SK-N-DZ (cell line): ENCODE data around the gene PROSER2.
"Not testable (repeated sequence)": the region's sequence is repeated elsewhere in the genome, so short reads cannot be mapped to it uniquely, and the experiment has no call there.

ENCODE experiments used
- DNase-seq: peaks from one replicate; pipeline ENCODE4 v3.0.0-alpha.2; 2015; ENCODE audit warnings: low spot score

The PROSER2 gene

GRCh38 chr10:11884706-11885423, 61.7 kb downstream of the PROSER2 start:
- DNase-seq, result no peak

GRCh38 chr10:11885437-11886137, 62.4 kb downstream of the PROSER2 start:
- no peak for DNase-seq

- no peak for DNase-seq
These were observed 63.0 kb downstream of the PROSER2 start for GRCh38 chr10:11886138-11886474.

DNA sequence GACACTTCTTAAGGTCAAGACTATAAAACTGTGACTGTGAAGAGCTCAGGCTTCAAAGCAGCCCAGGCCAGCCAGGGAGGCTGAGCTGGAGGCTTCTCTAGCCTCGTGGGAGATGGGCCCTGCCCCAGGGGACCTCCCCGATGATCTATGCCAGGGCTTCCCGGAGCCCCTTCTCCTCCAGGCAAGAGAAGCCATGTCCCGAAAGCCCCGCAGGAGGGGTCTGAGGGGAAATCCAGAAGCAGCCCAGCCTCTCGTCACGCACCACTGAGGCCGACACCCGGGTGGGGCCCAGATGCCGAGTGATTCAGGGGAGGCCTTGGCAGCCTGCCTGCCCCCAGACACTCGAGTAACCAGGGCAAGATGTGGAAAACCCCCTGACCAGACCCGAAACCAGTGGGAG, 63.7 kb downstream of the PROSER2 start:
- no peak for DNase-seq

GRCh38 chr10:11887381-11888227, 64.4 kb downstream of the PROSER2 start:
- DNase-seq, result no peak

GRCh38 chr10:11889263-11889662, 66.1 kb downstream of the PROSER2 start:
- DNase-seq, result not testable (repeated sequence)

- DNase-seq, result no peak
These were observed 68.8 kb downstream of the PROSER2 start for GRCh38 chr10:11891776-11892486.

GRCh38 chr10:11893749-11894278, 70.7 kb downstream of the PROSER2 start:
- DNase-seq, result no peak

DNA sequence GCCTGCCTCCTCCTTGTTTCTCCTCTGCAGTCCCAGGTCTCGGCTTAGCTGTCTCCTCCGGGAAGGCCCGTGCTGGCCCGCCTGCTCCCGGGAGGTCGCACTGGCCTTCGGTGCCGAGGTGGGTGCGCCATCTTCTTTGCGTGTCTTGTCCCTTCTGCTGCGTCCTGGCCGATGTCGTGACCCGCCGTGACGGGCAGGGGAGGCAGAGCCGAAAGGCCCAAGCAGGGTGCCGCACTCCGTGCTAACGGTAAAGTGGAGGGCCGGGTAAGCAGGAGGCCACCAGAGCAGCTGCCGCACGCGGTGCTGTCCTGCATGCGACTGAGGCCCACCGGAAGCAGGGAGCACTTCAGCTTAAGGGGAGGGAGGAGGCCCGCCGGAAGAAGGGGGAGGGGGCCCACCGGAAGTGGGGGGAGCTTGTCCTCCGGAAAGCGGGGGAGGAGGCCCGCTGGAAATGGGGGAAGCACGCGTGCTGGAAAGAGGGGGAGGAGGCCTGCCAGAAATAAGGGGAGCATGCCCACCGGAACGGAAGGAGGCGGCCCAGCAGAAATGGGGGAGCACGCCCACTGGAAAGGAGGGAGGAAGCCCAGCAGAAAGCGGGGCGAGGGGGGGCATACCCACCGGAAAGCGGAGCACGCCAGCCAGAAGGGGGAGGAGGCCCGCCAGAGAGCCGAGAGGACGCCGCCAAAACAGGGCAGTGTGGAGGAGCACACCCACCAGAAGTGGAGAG, 71.4 kb downstream of the PROSER2 start:
- no peak for DNase-seq

DNA sequence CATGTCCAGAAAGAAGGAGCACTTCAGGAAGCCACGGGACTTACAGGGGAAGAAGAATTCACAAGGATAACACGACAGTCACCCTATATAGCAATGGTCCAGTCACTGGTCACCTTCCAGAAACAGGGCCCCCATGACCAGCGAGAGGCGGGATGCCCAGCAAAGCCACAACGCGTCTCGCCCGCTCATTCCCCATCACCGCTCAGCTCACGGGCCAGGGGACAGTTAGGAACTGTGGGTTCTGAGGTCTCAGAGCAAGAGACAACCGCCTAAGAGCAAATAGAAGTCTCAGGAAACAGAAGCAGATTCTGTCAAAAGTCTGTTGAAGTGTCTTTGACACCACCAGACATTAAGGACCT, 71.9 kb downstream of the PROSER2 start:
- no peak for DNase-seq

- no peak for DNase-seq
These were observed 72.4 kb downstream of the PROSER2 start for GRCh38 chr10:11895598-11895997.

- no peak for DNase-seq
These were observed 73.5 kb downstream of the PROSER2 start for GRCh38 chr10:11896549-11897200.

- DNase-seq, result no peak
These were observed 74.8 kb downstream of the PROSER2 start for GRCh38 chr10:11898033-11898371.

DNA sequence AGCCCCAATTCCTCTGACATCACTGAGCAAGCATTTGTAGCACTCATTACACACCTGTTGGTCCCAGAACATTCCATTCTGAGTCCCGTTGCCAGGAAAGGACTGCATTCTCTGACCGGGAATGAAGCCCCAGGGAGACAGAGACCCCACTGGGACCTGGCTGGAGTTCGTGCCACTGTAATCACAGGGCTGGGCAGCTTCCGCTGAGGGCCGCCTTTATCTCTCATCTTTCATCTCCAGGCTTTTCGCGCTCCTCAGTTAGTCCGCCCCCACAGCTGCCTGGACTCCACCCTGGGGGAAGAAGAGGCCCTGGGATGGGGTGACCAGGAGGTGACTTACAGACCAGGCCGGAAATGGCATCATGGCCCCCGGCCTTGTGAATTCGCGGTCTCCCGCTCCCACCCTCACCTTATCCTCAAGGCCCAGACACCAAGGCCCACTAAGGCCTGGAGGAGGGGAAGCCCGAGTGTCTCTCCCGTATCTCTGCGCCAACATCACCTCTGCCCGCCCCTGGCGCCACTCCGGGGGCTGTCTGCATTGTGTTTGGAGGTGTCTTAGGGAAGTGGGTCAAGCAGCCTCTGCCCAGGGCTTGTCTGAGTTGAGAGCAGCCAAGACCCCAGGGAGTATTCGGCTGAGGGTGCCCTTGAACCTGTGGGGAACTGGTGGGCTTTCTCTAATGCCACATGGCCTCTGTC, 75.4 kb downstream of the PROSER2 start:
- DNase-seq, result peak; percentile 51

- DNase-seq, result no peak
These were observed 76.1 kb downstream of the PROSER2 start for GRCh38 chr10:11899067-11899876.

- DNase-seq, result no peak
These were observed 77.8 kb downstream of the PROSER2 start for GRCh38 chr10:11901036-11901301.

GRCh38 chr10:11901454-11901832, 78.3 kb downstream of the PROSER2 start:
- DNase-seq, result no peak

- peak; percentile 57 for DNase-seq
These were observed 78.8 kb downstream of the PROSER2 start for GRCh38 chr10:11901833-11902475.

DNA sequence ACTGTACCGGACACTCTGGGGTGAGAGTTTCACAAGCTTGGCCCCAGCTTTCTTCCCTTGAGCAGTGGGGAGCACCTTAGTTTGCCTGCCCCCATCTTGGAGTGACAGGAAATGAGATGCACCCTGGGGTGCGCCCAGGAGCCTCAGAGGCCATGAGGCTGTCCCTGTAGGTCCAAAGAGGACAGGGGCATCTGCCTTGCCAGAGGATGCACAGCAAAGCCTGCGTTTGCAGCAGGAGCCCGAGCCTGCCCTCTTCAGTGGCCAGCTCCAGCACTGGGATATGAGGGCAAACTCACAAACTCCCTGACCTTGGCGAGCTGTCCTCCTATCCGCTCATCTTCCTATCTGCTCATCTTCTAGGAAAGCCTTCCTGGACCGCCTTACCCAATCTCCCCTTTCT, 79.5 kb downstream of the PROSER2 start:
- DNase-seq, result no peak
